ENCODE results near the gene PIP5K1C.

Gene PIP5K1C

GRCh38 chr19:3603121-3603811 lies 97.0 kb downstream of the PIP5K1C start:
- DNase-seq (ENCODE audit: low read depth) = no peak
- TF ChIP-seq, protein P1, sequence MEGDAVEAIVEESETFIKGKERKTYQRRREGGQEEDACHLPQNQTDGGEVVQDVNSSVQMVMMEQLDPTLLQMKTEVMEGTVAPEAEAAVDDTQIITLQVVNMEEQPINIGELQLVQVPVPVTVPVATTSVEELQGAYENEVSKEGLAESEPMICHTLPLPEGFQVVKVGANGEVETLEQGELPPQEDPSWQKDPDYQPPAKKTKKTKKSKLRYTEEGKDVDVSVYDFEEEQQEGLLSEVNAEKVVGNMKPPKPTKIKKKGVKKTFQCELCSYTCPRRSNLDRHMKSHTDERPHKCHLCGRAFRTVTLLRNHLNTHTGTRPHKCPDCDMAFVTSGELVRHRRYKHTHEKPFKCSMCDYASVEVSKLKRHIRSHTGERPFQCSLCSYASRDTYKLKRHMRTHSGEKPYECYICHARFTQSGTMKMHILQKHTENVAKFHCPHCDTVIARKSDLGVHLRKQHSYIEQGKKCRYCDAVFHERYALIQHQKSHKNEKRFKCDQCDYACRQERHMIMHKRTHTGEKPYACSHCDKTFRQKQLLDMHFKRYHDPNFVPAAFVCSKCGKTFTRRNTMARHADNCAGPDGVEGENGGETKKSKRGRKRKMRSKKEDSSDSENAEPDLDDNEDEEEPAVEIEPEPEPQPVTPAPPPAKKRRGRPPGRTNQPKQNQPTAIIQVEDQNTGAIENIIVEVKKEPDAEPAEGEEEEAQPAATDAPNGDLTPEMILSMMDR (IDR thresholded peaks at IDR 0.05; ENCODE audit: control insufficient read depth, extremely low read depth, insufficient read depth) = no peak
- no peak overlapping the region for H3K4me3 ChIP-seq (ENCODE audit: low read depth, low read length)

GRCh38 chr19:3601021-3601420 lies 99.2 kb downstream of the PIP5K1C start:
- TF ChIP-seq, protein P1 (IDR thresholded peaks at IDR 0.05; ENCODE audit: control insufficient read depth, extremely low read depth, insufficient read depth) = no peak
- no peak for DNase-seq (ENCODE audit: low read depth)
- no peak overlapping the region for H3K4me3 ChIP-seq (ENCODE audit: low read depth, low read length)

GRCh38 chr19:3599776-3600187 lies 100.5 kb downstream of the PIP5K1C start:
- TF ChIP-seq, protein P1 (IDR thresholded peaks at IDR 0.05; ENCODE audit: control insufficient read depth, extremely low read depth, insufficient read depth) = no peak

DNA sequence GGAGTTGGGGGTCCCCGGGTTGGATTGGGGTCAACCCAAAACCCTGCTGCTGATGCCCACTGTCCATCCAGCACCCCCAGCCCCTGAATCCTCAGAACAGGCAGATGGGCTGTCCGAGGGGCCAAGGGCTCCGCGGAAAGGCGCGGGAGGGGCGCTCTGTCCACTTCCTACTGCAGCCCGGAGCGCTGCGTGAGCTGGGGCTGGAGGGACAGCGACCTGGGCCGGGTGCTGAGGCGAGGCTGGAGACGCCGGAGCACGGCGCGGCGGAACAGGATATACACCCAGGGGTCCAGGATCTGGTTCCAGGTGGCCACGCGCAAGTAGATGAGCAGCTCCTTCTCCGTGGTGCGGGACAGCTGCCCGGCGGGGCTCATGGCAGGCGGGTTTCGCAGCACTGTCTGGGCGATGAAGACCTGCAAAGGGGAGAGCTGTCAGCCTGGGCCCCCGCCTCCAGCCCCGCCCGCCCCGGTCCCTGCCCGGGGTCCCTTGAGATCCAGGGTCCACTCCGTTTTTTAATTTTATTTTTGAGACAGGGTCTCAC lies 104.7 kb downstream of the PIP5K1C start:
- TF ChIP-seq, protein P1 (IDR thresholded peaks at IDR 0.05; ENCODE audit: control insufficient read depth, extremely low read depth, insufficient read depth) = no peak
- no peak overlapping the region for H3K4me3 ChIP-seq (ENCODE audit: low read depth, low read length)
- no peak for DNase-seq (ENCODE audit: low read depth)

More at GRCh38 chr19:3599776-3600187, 100.5 kb downstream of the PIP5K1C start:
- DNase-seq (ENCODE audit: low read depth) = no peak
- H3K4me3 ChIP-seq (ENCODE audit: low read depth, low read length) = no peak overlapping the region

DNA sequence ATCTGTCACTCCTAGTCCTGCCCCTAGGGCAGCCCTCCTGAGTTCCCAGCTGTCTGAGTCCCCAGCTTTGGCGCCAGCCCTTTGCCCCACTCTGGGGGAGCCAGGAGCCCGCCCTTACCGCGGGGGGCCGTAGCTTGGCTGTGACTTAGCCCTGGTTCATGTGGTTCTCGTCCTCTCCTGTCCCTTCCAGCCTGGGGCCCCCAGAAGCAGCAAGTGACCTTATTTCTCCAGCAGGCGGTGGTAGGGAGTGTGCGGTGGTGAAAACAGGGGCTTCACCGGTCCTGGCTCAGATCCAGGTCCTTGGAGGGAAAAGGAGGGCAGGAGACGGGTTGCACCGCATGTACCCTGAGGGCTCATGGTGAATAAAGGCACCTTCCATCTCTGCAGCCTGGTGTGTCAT lies 107.1 kb downstream of the PIP5K1C start:
- TF ChIP-seq, protein P1 (IDR thresholded peaks at IDR 0.05; ENCODE audit: control insufficient read depth, extremely low read depth, insufficient read depth) = no peak
- no peak overlapping the region for H3K4me3 ChIP-seq (ENCODE audit: low read depth, low read length)
- no peak for DNase-seq (ENCODE audit: low read depth)

DNA sequence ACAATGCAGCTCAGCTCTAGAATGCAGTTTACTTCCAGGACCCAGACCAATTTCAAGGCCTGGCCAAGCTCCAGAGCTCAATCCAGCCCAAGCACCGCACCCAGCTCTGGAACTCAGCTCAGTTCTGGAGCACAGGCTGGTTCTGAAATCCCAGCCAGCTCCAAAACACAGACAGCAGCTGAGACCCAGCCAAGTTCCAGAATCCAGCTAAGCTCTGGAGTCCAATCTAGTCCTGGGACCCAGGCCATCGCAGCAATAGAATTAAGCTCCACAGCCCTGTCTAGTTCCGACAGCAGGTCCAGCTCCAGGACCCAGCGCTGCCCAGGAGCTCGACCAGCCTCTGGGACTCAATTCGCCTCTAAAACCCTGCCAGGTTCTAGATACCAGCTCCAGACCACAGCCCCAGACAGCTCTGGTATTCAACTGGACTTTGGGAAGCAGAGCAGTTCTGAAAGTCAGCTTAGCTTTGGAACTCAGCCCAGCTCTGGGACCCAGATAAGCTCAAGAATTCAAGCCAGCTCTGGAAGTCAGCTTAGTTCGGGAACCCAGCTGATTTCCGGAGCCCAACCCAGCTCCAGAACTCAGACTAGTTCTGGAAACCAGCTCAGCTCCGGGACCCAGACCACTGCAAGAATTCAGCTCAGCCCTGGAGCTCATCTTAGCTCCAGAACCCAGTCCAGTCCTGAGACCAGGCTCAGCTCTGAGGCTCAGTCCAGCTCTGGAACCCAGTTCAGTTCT lies 108.2 kb downstream of the PIP5K1C start:
- TF ChIP-seq, protein P1 (IDR thresholded peaks at IDR 0.05; ENCODE audit: control insufficient read depth, extremely low read depth, insufficient read depth) = no peak
- no peak for DNase-seq (ENCODE audit: low read depth)
- no peak overlapping the region for H3K4me3 ChIP-seq (ENCODE audit: low read depth, low read length)

Data from LNCaP clone FGC (cell line).